Neural progenitor cell (in vitro differentiated cells): ENCODE measurements around the gene RPL22.

Experiments
- CTCF ChIP-seq: fragments of 200-600 bp; sonication (generic); IDR thresholded peaks from 2 replicates; pipeline ENCODE4 v1.5.1; 2017; ENCODE audit warnings: antibody characterized with exemption, mild to moderate bottlenecking
- EZH2 ChIP-seq: fragments of 200-600 bp; sonication (generic); IDR thresholded peaks from 2 replicates; pipeline ENCODE4 v1.6.1; 2017; ENCODE audit warnings: antibody characterized with exemption, mild to moderate bottlenecking, moderate library complexity
- EZH2phosphoT487 ChIP-seq: fragments of 200-600 bp; sonication (generic); IDR thresholded peaks from 2 replicates; pipeline ENCODE4 v1.6.1; 2017; ENCODE audit warnings: antibody characterized with exemption

- peak; percentile 34 for TF ChIP-seq CTCF
- TF ChIP-seq EZH2phosphoT487: no peak
- TF ChIP-seq EZH2: no peak
Observed at GRCh38 chr1:6137758-6138157, 61.6 kb downstream of the RPL22 start.
